Fibroblast of lung (primary cell): ENCODE results near the gene WNK1. TPM values are rescaled to one million over a fixed set of nuclear protein-coding genes. Genes with fewer than 3 reads are reported as not detected.
A peak's percentile ranks its signal among the peaks of the same experiment; 100 is the strongest.

Experiments
- DNase-seq, 2 donors: peaks; one replicate each; pipeline versions ENCODE4 v3.0.0 to v3.0.0-alpha.2; 2010; ENCODE audit warnings: low read depth in 2 of 2
- H2AFZ ChIP-seq: 2 replicates; pipeline ENCODE4 v1.5.1; 2012; ENCODE audit warnings: low read length, control low read depth, inconsistent platforms
- H3K27ac ChIP-seq: 2 replicates; pipeline ENCODE4 v1.5.1; 2011; ENCODE audit warnings: low read length, control low read depth; ENCODE audit not compliant: insufficient read depth
- H3K27me3 ChIP-seq: 2 replicates; pipeline ENCODE4 v1.5.1; 2011; ENCODE audit warnings: mild to moderate bottlenecking, low read length; ENCODE audit not compliant: control insufficient read depth, insufficient read depth
- H3K36me3 ChIP-seq: 2 replicates; pipeline ENCODE4 v1.5.1; 2011; ENCODE audit warnings: low read length; ENCODE audit not compliant: control insufficient read depth, insufficient read depth
- H3K4me1 ChIP-seq: 2 replicates; pipeline ENCODE4 v1.5.1; 2011; ENCODE audit warnings: low read length; ENCODE audit not compliant: control insufficient read depth, insufficient read depth; ENCODE audit errors: extremely low read depth
- H3K4me2 ChIP-seq: 2 replicates; pipeline ENCODE4 v1.5.1; 2011; ENCODE audit warnings: low read length, control low read depth; ENCODE audit not compliant: insufficient read depth; ENCODE audit errors: extremely low read depth
- H3K4me3 ChIP-seq, 4 experiments: fragments of 200-600 bp in 1 of 4; sonication (generic) in 1 of 4; replicated peaks in 1 of 4; 2 replicates each; pipeline ENCODE4 v1.5.1; 2011 to 2016; ENCODE audit warnings: low read length in 4 of 4, low read depth in 3 of 4, mild to moderate bottlenecking in 3 of 4, control low read depth in 2 of 4, inconsistent platforms in 1 of 4, mixed read lengths in 1 of 4; ENCODE audit not compliant: insufficient read depth in 1 of 4; ENCODE audit errors: control extremely low read depth in 1 of 4
- H3K79me2 ChIP-seq: 2 replicates; pipeline ENCODE4 v1.5.1; 2012; ENCODE audit warnings: mild to moderate bottlenecking, low read length, inconsistent platforms; ENCODE audit not compliant: control insufficient read depth, insufficient read depth
- H3K9ac ChIP-seq: 2 replicates; pipeline ENCODE4 v1.5.1; 2011; ENCODE audit warnings: mild to moderate bottlenecking, low read length, control low read depth; ENCODE audit not compliant: insufficient read depth
- H3K9me3 ChIP-seq: 2 replicates; pipeline ENCODE4 v1.5.1; 2012; ENCODE audit warnings: low read depth, low read length; ENCODE audit not compliant: control insufficient read depth, insufficient read depth
- H4K20me1 ChIP-seq: 2 replicates; pipeline ENCODE4 v1.5.1; 2011; ENCODE audit warnings: low read length; ENCODE audit not compliant: control insufficient read depth, insufficient read depth; ENCODE audit errors: extremely low read depth
- CTCF ChIP-seq, 2 donors: IDR thresholded peaks in 1 of 2; conservative IDR thresholded peaks in 1 of 2; 1 replicate in 1 of 2; 2 replicates in 1 of 2; pipeline ENCODE4 v1.5.1; 2011 to 2012; ENCODE audit warnings: low read length in 2 of 2, control low read depth in 1 of 2, inconsistent platforms in 1 of 2, low read depth in 1 of 2, mild to moderate bottlenecking in 1 of 2
- EZH2 ChIP-seq: IDR thresholded peaks from 2 replicates; pipeline ENCODE4 v1.5.1; 2012; ENCODE audit warnings: low read length, control low read depth, mild to moderate bottlenecking; ENCODE audit errors: missing control alignments
- polyA plus RNA-seq, 2 donors: library from polyadenylated mRNA; depleted of rRNA in 1 of 2; stranded (reverse) in 1 of 2; unstranded in 1 of 2; fragments of >200 nt; gene quantifications; 2 replicates each; pipeline ENCODE4 v1.2.1, GENCODE V29; 2011 to 2012; ENCODE audit warnings: missing spikeins in 1 of 2
- total RNA-seq: library from RNA; depleted of rRNA; stranded (reverse); fragments of >200 nt; gene quantifications from 2 replicates; pipeline ENCODE4 v1.2.1, GENCODE V29; 2014

The WNK1 gene
- total and polyA plus RNA-seq, 2 donors (not counting 1 experiment from before 2014, with no cell fraction given), result 38.5 to 130 TPM

DNA sequence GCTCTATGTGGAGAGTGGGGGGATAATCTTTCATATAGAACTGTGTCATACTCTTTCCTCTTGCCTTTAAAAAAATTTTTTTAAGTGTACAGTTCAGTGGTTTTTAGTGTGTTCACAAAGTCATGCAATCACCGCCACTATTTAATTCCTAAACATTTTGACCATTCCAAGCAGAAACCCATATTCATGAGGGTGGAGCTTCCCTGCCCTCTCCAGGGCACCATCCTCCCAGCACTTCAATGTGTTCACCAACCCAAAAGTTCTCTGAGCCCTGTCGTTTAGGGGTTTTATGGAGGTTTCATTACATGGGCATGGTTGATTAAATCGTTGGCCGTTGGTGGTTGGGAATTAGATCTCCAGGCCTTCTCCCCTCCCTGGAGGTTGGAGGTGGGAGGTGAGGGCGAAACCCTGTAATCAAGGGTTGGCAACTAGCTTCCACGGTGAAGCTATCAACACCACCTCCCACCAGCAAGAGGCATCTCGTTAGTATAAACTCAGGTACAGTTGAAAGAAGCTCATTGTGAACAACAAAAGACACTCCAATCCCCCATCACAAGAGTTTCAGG lies 42.8 kb upstream of the WNK1 start:
- H3K9ac ChIP-seq, result no peak overlapping the region
- no peak overlapping the region for H2AFZ ChIP-seq
- H3K9me3 ChIP-seq, result no peaks in the 10 kb centered on the region
- H3K4me1 ChIP-seq, result no peaks in the 10 kb centered on the region
- H4K20me1 ChIP-seq, result no peaks in the 10 kb centered on the region
- DNase-seq, result no peak
- no peaks in the 10 kb centered on the region for H3K27me3 ChIP-seq
- H3K79me2 ChIP-seq, result no peaks in the 10 kb centered on the region
- H3K4me3 ChIP-seq, result no peak overlapping the region
- no peak overlapping the region for H3K4me2 ChIP-seq
- no peaks in the 10 kb centered on the region for H3K36me3 ChIP-seq
- no peak overlapping the region for H3K27ac ChIP-seq
- TF ChIP-seq EZH2 (no peak), CTCF (conservative IDR thresholded peaks at IDR 0.05 in 1 of 2, IDR thresholded peaks at IDR 0.05 in 1 of 2; ENCODE audit: low read depth in 1 of 2, low read length in 2 of 2) (no peak)

DNA sequence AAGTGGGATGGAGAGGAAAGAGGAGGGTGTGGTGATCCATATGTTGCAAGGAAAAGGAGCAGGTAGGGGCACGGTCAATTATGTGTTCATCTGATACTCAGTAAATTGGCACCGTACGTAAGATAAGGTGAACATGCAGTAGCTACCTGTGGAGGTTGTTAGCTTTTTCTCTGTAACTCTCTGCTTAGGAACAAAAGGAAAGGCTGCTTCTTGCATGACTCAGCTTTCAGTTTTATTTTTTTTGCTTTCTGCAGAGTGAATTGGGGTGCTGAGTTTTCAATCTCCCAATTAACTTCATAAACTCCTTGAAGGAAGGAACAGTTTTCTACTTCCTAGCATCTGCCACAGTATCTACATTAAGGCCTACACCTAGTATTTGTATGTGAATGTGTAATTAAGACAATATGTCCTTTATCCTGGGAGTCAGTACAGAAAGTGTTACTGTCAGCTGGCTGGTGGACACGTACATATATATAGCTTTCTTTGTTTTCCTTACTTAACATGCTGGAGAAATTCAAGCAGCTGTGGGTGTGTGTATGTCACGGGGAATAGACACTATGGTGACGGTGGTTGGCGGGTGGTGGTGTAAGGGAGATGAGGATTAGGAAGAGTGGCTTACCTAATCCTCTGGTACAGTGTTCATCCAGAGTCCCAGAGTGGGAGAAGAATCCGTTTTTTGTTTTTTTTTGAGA lies 40.1 kb upstream of the WNK1 start:
- H2AFZ ChIP-seq, result no peak overlapping the region
- H3K4me1 ChIP-seq, result no peaks in the 10 kb centered on the region
- no peaks in the 10 kb centered on the region for H3K79me2 ChIP-seq
- no peak overlapping the region for H3K4me3 ChIP-seq
- H3K9me3 ChIP-seq, result no peaks in the 10 kb centered on the region
- TF ChIP-seq CTCF (conservative IDR thresholded peaks at IDR 0.05 in 1 of 2, IDR thresholded peaks at IDR 0.05 in 1 of 2; ENCODE audit: low read depth in 1 of 2, low read length in 2 of 2), result no peak
- TF ChIP-seq EZH2, result no peak
- no peaks in the 10 kb centered on the region for H4K20me1 ChIP-seq
- H3K27me3 ChIP-seq, result no peaks in the 10 kb centered on the region
- no peak overlapping the region for H3K27ac ChIP-seq
- no peaks in the 10 kb centered on the region for H3K36me3 ChIP-seq
- no peak overlapping the region for H3K4me2 ChIP-seq
- DNase-seq, result peak; percentile 15 to 40
- H3K9ac ChIP-seq, result no peak overlapping the region

- Histone ChIP-seq H3K9ac (no peak overlapping the region), H3K27ac (no peak overlapping the region), H3K27me3 (no peaks in the 10 kb centered on the region), H4K20me1 (no peaks in the 10 kb centered on the region), H3K4me3 (no peak overlapping the region), H3K4me1 (no peaks in the 10 kb centered on the region), H3K9me3 (no peaks in the 10 kb centered on the region), H2AFZ (no peak overlapping the region), H3K36me3 (no peaks in the 10 kb centered on the region), H3K79me2 (no peaks in the 10 kb centered on the region), H3K4me2 (no peak overlapping the region)
- TF ChIP-seq CTCF (conservative IDR thresholded peaks at IDR 0.05 in 1 of 2, IDR thresholded peaks at IDR 0.05 in 1 of 2; ENCODE audit: low read depth in 1 of 2, low read length in 2 of 2), result no peak
- no peak for TF ChIP-seq EZH2
- DNase-seq, result no peak
Observed at GRCh38 chr12:713281-713875, 39.0 kb upstream of the WNK1 start.
